HL-60 (cell line): ENCODE data around the gene GALP.

Source experiments
- POLR2AphosphoS5 ChIP-seq: IDR thresholded peaks from 2 replicates; pipeline ENCODE4 v1.6.1; 2012; ENCODE audit warnings: low read depth
- TF ChIP-seq, protein P1 (sequence below): IDR thresholded peaks from one replicate; pipeline ENCODE4 v1.5.1; 2011; ENCODE audit warnings: low read length, control low read depth, inconsistent platforms; ENCODE audit not compliant: insufficient read depth

DNA sequence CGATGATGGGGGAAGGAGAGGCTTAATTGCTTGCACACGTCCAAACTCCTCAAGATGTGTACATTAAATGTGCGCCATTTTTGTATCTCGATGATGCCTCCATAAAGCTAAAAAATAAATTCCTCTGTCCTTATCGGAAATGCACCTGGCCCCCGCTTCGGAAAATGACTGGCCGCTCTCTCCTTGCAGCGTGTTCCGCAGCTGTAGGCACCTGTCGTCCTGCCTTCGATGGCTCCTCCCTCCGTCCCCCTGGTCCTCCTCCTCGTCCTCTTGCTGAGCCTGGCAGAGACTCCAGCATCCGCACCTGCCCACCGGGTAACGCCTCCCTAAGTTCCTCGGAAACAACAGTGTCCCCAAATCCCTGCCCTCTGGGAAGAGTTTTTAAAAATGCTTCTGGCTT is 1.1 kb downstream of the GALP start:
- TF ChIP-seq, protein P1, sequence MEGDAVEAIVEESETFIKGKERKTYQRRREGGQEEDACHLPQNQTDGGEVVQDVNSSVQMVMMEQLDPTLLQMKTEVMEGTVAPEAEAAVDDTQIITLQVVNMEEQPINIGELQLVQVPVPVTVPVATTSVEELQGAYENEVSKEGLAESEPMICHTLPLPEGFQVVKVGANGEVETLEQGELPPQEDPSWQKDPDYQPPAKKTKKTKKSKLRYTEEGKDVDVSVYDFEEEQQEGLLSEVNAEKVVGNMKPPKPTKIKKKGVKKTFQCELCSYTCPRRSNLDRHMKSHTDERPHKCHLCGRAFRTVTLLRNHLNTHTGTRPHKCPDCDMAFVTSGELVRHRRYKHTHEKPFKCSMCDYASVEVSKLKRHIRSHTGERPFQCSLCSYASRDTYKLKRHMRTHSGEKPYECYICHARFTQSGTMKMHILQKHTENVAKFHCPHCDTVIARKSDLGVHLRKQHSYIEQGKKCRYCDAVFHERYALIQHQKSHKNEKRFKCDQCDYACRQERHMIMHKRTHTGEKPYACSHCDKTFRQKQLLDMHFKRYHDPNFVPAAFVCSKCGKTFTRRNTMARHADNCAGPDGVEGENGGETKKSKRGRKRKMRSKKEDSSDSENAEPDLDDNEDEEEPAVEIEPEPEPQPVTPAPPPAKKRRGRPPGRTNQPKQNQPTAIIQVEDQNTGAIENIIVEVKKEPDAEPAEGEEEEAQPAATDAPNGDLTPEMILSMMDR = no peak
- no peak for TF ChIP-seq POLR2AphosphoS5
